ENCODE results near the gene SLC13A3.

The SLC13A3 gene, protein sequence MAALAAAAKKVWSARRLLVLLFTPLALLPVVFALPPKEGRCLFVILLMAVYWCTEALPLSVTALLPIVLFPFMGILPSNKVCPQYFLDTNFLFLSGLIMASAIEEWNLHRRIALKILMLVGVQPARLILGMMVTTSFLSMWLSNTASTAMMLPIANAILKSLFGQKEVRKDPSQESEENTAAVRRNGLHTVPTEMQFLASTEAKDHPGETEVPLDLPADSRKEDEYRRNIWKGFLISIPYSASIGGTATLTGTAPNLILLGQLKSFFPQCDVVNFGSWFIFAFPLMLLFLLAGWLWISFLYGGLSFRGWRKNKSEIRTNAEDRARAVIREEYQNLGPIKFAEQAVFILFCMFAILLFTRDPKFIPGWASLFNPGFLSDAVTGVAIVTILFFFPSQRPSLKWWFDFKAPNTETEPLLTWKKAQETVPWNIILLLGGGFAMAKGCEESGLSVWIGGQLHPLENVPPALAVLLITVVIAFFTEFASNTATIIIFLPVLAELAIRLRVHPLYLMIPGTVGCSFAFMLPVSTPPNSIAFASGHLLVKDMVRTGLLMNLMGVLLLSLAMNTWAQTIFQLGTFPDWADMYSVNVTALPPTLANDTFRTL

DNA sequence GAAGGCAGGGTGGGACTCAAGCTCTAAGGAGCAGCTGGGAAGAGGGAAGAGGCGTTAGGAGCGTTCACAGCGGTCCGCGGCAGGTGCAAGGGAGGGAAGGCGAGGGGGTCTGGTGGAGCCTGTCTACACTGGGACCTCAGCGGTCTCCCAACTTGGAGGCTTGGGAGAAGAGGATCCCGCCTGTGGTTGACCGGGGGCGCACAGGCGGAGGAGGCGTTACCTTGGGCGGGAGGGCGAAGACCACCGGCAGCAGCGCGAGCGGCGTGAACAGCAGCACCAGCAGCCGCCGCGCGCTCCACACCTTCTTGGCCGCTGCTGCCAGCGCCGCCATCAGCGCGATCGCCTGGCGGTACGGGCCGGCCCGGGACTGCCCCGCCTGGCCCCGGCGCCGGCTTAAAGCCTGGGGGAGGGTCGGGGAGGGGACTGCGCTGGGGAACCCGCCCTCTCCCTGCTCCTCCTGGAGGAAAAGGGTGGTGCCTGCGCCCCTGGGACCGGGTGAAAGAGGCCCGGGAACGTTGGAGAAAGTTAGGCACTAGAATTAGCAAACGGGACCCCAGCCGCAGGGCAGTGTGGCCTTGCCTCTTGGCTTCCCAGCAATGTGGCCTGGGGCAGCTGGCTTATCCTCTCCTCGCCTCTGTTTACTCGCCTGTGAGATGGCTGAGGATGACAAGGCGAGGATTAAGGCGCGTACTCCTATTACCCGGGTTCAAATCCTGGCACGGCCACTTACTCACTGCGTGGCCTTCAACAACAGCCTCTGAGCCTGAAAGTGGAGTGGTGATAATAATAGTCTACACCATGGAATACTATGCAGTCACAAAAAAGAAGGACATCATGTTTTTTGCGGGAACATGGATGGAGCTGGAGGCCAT, at the start of gene SLC13A3:
Gene SLC13A3 (minus strand): TSS at position 369 of the 872 bp plus-strand sequence. CDS start 38 bp downstream, at position 331.
- DNase-seq, result no peak

DNA sequence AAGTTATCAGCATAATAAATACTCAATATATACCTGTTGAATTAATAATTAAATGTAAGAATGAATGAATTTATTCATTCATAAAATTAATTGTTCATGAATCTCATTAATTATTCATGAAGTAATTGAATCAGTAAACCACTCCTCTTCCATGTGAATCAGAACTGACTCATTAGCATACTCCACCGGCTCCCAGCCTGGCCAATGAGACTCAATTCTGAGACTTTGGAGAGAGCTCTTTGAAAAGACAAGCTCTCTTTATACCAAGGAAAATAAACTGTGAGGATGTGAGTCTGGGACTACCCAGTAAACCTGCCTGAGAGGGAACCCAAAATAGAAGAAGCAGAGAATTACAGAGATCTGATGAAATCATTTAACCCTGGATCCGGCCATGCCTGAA, 49.8 kb upstream of the SLC13A3 start:
- no peak for DNase-seq

DNA sequence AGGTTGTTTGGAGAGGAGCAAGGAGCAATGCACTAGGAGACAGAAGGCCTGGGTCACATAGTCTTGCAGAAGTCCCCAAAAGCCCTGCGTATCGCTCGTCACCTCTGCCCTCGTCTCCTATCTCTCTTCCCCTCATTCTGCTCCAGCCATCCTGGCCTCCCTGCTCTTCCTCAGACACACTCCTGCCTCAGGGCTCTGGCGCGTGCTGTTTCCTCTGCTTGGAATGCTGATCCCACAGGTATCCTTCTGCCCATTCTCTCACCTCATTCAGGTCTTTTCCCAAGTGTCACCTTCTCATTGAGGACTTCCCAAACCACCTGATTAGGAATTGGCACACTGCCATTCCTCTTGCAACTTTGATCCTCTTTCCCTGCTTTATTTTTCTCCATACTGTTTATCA, 49.2 kb upstream of the SLC13A3 start:
- DNase-seq, result no peak

DNA sequence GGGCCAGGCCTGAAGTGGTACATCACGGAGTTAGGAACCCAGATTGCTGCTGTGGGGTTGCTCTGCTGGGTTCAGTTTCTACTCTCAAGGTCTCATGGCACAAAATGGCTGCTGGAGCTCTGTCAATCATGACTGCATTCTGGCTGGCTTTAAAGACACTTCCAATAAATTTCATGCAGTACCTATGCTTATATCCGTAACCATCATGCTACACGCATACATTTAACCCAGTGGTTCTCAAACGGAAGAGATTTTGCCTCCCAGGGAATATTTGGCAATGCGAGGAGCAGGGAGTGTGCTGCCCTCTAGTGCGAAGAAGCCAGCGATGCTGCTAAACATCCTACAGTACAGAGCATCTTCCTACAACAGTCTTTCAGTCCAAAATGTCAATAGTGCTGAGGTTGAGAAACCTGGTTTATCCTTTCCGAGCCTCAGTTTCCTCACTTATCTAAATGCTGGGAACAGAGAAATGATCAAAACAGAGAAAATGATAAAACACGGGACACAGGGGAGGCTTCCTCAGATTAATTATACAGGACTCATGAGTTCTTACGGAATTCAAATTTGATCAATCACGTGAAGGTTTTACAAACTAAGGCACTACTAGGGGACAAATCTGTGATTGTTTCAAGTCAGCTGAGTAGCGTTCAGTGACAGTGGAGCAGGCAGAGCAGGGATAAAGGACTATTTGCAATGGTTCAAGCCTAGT, 48.5 kb upstream of the SLC13A3 start:
- DNase-seq, result no peak

DNA sequence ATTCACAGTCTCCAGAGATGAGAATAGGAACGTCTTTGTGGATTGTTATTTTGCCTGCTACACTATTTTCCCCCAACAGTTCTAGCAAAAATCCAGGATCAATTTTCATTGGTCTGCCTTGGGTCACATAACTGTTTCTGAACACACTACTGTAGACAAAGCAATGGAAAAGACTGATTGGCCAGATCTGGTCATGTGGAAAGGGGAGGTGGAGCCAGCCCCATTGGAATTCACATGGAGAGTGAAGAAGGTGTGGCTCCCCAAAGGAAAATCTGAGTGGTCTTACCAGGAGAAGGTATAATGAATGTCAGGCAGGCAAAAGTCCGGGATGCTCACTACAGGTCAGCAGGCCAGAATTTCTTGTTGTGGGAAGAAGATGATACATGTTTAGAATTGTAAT, 47.5 kb upstream of the SLC13A3 start:
- no peak for DNase-seq

DNA sequence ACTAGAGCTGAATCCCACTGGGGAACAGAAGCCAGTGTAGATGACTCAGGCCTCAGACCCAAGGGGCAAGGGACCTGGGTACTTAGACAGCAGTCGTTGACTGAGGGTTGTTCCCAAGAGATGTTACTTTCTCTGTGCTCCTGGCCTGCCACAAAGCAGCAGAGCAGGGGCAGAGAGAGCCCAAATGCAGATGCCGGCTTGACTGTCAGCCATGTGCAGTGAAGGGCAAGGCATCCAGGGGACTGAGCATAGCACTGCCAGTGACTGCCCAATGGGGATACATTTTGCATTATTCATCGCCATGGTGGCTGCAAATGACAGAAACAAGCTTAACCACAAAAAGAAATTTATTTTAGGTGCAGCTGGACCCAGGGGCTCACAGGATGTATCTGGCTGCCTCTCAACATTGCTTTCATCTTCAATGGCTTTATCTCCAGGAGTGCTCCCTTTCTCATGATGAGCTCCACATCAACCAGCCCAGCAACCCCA, 45.6 kb upstream of the SLC13A3 start:
- no peak for DNase-seq

DNA sequence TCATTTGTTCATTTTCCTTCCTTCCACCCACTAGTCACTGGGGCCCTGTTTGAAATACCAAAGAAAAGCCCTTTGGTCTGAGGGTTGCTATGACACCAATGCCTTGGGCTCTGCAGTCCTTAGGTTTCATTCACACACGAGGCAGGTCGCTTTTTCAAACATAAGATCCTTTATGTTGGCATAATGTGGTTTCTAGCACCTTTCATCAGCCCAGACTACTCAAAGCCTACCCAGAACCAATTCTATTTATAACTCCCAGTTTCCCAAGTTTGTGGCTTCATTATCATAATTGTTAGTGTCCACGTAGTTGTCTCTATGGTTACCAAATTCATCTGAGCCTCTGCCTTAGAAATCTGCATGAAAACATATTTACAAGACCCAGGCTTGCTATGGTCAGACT, 44.6 kb upstream of the SLC13A3 start:
- DNase-seq, result no peak

DNA sequence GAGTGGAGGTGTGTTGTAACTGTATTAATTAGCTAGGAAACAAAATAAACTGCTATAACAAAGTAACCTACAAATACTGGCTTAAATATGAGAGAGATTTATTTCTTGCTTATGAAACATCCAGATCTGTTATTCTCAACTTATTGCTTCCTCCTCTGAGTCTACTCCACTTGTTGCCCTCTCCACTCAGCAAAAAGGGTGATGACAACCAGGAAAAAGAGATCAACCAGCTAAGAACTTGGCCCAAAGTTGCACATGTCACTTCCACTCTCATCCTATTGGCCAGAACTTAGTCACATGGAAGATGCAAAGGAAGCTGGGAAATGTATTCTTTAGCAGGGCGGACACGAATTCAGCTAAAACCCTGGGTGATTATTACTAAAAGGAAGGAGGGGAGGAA, 43.2 kb upstream of the SLC13A3 start:
- DNase-seq, result no peak

DNA sequence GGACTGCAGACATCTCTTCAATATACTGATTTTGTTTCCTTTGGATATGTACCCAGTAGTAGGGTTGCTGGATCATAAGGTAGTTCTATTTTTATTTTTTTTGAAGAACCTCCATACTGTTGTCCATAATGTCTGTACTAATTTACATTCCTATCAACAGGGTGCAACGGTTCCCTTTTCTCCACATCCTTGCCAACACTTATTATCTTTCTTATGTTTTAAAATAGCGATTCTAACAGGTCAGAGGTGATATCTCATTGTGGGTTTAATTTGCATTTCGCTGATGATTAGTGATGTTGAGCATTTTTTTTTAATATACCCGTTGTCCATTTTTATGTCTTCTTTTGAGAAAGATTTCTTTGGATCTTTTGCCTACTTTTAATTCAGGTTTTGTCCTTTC, 39.9 kb upstream of the SLC13A3 start:
- no peak for DNase-seq

DNA sequence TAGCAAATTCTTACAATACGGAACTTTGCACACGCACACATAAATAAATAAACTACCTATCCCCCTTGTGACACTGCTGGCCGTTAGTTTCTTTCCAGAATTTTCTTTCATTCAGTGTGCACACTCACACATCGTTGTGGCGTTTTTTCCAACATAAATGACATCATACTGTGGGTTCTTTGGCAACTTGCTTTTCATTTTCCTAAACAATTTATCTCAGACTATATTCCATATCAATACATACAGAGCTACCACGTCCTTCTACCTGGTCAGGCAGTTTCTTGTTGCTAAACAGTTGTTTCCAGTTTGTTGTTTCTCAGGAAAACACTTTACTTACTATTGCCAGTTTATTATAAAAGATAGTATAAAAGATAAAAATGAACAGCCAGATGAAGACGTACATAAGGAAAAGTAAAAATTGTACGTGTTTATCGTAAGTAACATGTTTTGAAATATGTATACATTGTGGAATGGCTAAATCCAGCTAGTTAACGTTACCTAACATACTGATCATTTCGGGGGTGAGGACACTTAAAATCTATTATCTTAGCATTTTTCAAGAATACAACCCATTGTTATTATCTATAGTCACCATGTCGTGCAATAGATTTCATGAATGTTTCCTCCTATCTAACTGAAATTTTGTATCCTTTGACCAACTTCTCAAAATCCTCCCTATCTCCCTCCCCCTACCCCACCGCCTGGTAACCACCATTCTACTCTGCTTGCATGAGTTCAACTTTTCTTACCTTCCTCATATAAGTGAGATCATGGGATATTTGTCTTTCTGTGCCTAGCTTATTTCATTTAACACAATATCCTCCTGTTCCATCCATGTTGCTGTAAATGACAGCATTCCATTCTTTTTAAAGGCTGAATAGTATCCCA, 39.2 kb upstream of the SLC13A3 start:
- no peak for DNase-seq

DNA sequence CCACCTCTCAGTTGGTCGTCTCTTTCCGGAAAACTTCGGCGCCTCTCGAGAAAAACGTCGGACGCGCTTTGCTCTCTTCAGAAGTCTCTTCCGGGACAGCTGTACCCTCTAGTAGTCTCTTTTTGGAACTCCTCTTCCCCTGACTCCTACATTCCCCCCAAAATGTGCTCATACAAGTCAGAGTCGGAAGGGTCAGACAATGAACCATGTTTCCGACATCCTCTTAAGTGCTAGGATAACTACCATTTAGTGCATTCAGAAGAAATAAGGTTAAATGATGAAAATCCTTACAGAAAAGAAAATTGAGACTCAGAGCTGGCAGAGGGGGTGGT, 38.5 kb upstream of the SLC13A3 start:
- DNase-seq, result no peak

DNA sequence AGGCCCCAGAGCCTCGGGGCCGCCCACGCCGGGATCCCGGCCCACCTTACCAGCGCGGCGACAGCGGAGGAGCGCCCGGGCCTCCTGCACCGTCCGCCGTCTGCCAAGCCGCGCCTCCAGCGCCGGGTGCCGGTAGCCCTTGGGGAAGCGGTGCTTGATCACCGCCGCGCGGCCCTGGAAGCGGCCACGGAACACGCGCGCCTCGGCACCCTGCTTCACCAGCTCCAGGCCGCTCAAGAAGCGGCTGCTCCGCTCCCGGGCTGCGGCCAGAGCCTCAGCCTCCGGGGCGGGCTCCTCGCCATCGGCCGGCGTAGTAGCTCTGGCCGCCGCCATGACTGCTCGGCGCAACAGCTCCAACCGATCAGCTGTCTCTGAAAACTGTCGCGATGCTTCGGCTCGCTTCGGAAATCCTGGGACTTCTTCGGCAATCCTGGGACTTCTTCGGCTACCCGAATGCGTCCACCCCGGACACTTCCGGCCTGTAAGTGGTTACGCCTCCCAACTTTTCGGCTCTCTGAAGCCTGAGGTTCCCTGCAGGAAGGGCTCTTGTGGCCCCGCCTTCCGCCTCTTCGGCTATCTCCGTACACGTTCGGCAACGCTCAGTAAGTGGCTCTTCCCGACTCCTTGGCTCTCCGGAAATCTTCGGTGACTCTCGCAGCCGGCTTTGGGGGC, 38.0 kb upstream of the SLC13A3 start, which contains the start of gene TP53RK:
Gene TP53RK (minus strand): TSS at position 363 of the 672 bp plus-strand sequence. CDS start 30 bp downstream, at position 333.
- DNase-seq, result peak; percentile 96

DNA sequence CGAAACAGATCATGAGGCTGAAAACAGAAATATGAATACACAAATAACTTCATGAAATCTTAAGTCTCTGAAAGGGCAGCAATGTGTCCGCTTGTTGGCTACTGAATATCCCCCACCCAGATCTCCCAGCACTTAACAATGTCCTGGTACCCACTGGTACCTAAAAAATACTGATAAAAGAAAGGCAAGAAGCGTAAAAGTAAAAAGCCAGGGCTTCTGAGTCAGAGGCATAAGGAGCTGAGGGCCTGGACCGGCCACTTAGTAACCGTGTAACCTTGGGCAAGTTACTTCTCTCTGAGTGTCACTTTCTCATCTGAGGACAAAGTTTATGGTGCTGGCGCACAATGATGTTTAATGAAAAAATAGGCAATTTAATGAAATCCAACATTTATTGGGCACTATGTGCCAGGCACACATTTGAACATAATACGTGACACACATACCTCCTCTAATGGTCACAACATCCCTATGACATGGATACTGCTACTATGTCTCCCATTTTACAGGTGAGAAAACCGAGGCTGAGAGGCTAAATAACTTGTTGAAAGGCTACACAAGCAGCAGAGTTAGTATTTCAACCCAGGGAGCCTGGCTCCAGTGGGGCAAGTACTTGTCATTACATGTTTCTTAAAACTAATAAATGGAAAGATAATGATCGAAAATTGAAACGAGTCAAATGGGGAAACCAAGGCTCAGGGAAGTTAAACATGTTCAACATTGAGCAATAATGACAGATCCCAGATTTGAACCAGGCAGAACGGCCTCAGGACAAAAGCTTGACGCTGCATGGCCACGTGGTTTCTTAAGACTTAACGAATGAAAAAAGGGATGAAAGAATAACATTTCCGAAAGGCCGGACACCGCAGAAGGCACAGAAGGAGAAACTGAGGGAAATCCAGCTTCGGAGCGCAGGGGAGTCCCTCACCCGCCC, 37.2 kb upstream of the SLC13A3 start:
- DNase-seq, result no peak

DNA sequence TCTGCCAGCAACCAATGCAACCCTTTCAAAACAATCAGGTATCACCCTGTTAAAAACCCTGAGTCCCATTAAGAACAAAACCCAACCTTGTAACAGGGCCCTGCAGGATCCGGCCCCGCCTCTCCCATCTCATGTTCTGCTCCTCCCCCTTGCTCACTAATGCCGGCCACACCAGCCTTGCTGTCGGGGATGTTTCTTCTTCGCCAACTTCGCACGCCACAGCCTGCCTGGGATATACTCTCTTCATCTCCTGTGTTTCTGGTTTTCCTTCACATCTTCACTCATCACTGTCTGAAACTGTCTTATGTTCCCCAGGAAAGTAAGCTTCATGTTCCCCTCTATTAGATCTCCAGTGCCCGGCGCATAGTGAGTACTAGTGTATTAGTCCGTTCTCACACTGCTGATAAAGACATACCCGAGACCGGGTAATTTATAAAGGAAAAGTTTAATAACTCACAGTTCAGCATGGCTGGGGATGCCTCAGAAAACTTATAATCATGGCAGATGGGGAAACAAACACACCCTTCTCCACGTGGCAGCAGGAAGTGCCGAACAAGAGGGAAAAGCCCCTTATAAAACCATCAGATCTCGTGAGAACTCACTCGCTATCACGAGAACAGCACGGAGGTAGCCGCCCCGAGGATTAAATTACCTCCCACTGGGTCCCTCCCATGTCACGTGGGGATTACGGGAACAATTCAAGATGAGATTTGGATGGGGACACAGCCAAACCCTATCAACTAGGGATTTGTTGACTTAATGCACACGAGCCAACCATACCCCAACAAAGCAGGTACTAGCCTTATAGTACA, 32.9 kb upstream of the SLC13A3 start:
- no peak for DNase-seq

DNA sequence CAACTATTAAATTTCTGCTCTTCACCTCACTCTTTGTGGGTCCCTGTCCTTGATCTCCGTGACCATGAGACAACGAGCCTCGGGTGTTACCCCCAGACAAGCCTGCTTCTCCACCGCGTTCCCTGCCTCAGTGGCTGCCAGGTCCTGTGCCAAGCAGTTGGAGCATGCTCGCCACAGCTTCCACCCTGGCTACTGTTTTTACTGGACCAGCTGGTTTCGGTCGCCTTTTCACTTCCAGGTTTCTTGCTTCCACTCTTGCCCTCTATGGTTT, 32.3 kb upstream of the SLC13A3 start:
- DNase-seq, result no peak

DNA sequence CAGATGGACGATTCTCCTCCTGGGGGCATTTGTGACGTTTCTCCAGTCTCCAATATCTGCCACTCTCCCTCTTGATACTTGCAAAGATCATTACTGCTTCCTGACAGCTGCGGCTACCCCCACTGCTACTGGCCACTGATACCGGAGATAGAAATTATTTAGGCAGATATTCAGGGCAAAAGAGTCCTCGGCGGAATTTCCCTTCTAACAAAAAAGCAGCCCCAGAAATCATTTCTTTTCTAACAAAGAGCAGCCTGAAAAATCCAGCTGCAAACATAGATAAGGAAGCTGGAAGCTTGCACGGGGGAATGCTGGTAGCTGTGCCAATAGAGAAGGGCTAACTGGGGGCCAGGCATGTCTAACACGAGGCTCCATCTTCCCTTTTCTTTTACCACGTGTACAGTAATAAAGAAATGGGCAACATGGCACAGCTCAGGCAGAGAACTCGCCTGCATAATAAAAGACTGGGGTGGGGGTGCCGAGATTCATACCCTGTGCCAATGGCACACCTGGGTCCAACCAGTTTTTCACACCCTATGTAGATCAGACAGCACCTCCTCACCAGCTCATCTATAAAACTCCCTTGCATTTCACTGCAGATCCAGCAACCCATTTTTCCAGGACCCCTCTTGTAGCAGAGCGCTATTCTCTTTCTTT, 31.9 kb upstream of the SLC13A3 start:
- DNase-seq, result no peak

DNA sequence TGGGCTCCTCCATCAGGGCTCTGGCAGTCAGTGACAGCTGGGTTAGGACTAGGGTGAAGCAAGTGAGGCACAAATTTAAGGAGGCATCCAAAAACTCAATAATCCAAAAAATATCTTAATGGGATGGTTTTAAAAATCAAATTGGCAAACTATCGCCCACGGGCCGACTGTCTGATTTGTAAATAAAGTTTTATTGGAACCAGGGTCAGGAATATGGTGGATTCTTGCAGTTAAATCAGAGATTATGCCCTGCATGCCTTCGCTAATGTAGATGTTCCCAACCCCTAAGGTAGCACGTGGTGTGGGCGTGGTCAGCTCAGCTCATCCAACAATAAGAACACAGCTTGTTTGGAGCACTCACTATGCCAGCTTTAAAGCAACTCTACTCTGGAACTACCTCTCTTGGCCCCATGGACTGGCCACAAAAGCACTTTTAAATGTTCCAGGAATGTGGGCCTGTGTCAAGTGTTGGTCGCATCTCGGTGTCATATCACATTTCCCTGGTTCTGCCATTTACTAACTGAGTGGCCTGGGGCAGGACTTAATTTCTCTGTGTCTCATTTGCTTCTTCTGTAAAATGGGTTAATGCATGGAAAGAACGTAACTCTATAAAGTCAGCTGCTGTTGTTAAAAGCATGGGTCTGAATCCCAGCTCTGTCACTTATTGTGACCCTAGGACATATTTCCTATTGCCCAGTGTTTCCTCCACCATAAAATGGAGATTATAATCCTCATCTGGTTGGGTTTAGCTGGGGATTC, 31.0 kb upstream of the SLC13A3 start:
- DNase-seq, result no peak

Data from activated naive CD4-positive, alpha-beta T cell treated with Interleukin-2 at 50 U/mL for 16 hours (primary cell).